Endothelial cell of umbilical vein (primary cell): ENCODE data around the gene CRKL. TPM values are rescaled to one million over a fixed set of nuclear protein-coding genes. Genes with fewer than 3 reads are reported as not detected.

Experiments used
- BruUV-seq: library from RNA; stranded (reverse); fragments of 400-500 nt; replicated peaks from 2 replicates; lab custom pipeline; 2021; lab: Mats Ljungman, UMichigan
- CTCF ChIA-PET: fragments of 300-600, 350-600 bp; sonication (Branson Sonifier 250); formaldehyde crosslinking; loops from one replicate; lab custom pipeline; 2021; ENCODE audit warnings: antibody characterized with exemption, inconsistent platforms; lab: Charles Lee
- POLR2A ChIA-PET: fragments of 300-600, 350-600 bp; sonication (Branson Sonifier 250); formaldehyde crosslinking; loops from one replicate; lab custom pipeline; 2021; ENCODE audit warnings: antibody characterized with exemption, inconsistent platforms; lab: Charles Lee
- DNase-seq: peaks from one replicate; pipeline ENCODE4 v3.0.0-alpha.2; 2011; ENCODE audit warnings: low read depth, low spot score
- FAIRE-seq: peaks from 2 replicates; lab custom pipeline; 2011; peaks lifted over from hg19 to GRCh38; lab: Jason Lieb, UNC
- H2AFZ ChIP-seq: 2 replicates; pipeline ENCODE4 v1.6.0; 2012; ENCODE audit warnings: low read depth, low read length, control low read depth, inconsistent platforms
- H3K27ac ChIP-seq: 2 replicates; pipeline ENCODE4 v1.5.1; 2011; ENCODE audit warnings: low read depth, mild to moderate bottlenecking, control low read depth, low read length, moderate library complexity; ENCODE audit not compliant: insufficient read depth
- H3K27me3 ChIP-seq, 2 experiments: 2 replicates each; pipeline versions ENCODE4 v1.6.0 to v1.6.1; 2011; ENCODE audit warnings: low read length in 2 of 2, mixed read lengths in 1 of 2; ENCODE audit not compliant: control insufficient read depth in 2 of 2, insufficient read depth in 2 of 2
- H3K36me3 ChIP-seq, 2 experiments: 2 replicates in 1 of 2; 3 replicates in 1 of 2; pipeline ENCODE4 v1.5.1; 2011; ENCODE audit warnings: low read length in 2 of 2, mild to moderate bottlenecking in 1 of 2, moderate library complexity in 1 of 2; ENCODE audit not compliant: control insufficient read depth in 2 of 2, insufficient read depth in 2 of 2; ENCODE audit errors: extremely low read depth in 1 of 2
- H3K4me1 ChIP-seq: 3 replicates; pipeline ENCODE4 v1.5.1; 2011; ENCODE audit warnings: mild to moderate bottlenecking, low read length; ENCODE audit not compliant: control insufficient read depth, insufficient read depth; ENCODE audit errors: extremely low read depth
- H3K4me2 ChIP-seq: 2 replicates; pipeline ENCODE4 v1.6.1; 2011; ENCODE audit warnings: low read length, control low read depth, mixed read lengths; ENCODE audit not compliant: insufficient read depth
- H3K4me3 ChIP-seq, 3 experiments: fragments of 200-600 bp in 1 of 3; sonication (generic), shearing (Covaris generic) in 1 of 3; replicated peaks in 1 of 3; 2 replicates each; pipeline ENCODE4 v1.5.1; 2011 to 2016; ENCODE audit warnings: control low read depth in 3 of 3, low read length in 3 of 3, mild to moderate bottlenecking in 2 of 3, inconsistent platforms in 1 of 3, low read depth in 1 of 3, moderate library complexity in 1 of 3; ENCODE audit not compliant: insufficient read depth in 1 of 3
- H3K79me2 ChIP-seq: 2 replicates; pipeline ENCODE4 v1.6.0; 2012; ENCODE audit warnings: low read length, inconsistent platforms; ENCODE audit not compliant: control insufficient read depth, insufficient read depth
- H3K9ac ChIP-seq: replicated peaks from 2 replicates; pipeline ENCODE3; 2011; ENCODE audit warnings: low read length, control low read depth; ENCODE audit not compliant: insufficient read depth; ENCODE audit errors: extremely low read depth
- H3K9me1 ChIP-seq: replicated peaks from 3 replicates; pipeline ENCODE4 v1.6.0; 2011; ENCODE audit warnings: mild to moderate bottlenecking, low read length; ENCODE audit not compliant: control insufficient read depth, insufficient read depth; ENCODE audit errors: extremely low read depth
- H3K9me3 ChIP-seq: replicated peaks from 2 replicates; pipeline ENCODE4 v1.5.1; 2012; ENCODE audit warnings: low read length, inconsistent platforms; ENCODE audit not compliant: control insufficient read depth, insufficient read depth
- H4K20me1 ChIP-seq: replicated peaks from 2 replicates; pipeline ENCODE3; 2011; ENCODE audit warnings: mild to moderate bottlenecking, low read length; ENCODE audit not compliant: control insufficient read depth, insufficient read depth; ENCODE audit errors: extremely low read depth
- EZH2 ChIP-seq: IDR thresholded peaks from 2 replicates; pipeline ENCODE4 v1.6.1; 2012; ENCODE audit warnings: borderline replicate concordance, low read depth, mild to moderate bottlenecking, moderate library complexity, low read length, inconsistent platforms; ENCODE audit not compliant: severe bottlenecking
- FOS ChIP-seq: IDR thresholded peaks from 2 replicates; pipeline ENCODE4 v1.6.1; 2011; ENCODE audit warnings: mild to moderate bottlenecking, low read length, moderate library complexity, borderline replicate concordance; ENCODE audit not compliant: insufficient read depth
- GATA2 ChIP-seq: IDR thresholded peaks from 2 replicates; pipeline ENCODE4 v1.7.0; 2011; ENCODE audit warnings: low read depth, mild to moderate bottlenecking, moderate library complexity, mixed read lengths, low read length; ENCODE audit not compliant: insufficient read length, insufficient read depth
- JUN ChIP-seq: IDR thresholded peaks from 2 replicates; pipeline ENCODE4 v1.6.1; 2011; ENCODE audit warnings: borderline replicate concordance, low read depth; ENCODE audit not compliant: insufficient read length, insufficient read depth
- MYC ChIP-seq: IDR thresholded peaks from one replicate; pipeline ENCODE4 v1.6.1; 2011; ENCODE audit warnings: mild to moderate bottlenecking, low read depth, low read length
- POLR2A ChIP-seq: IDR thresholded peaks from 2 replicates; pipeline ENCODE4 v1.6.1; 2012; ENCODE audit warnings: low read depth, mild to moderate bottlenecking, control low read depth, low read length
- POLR2AphosphoS5 ChIP-seq: IDR thresholded peaks from 2 replicates; pipeline ENCODE4 v1.6.1; 2012; ENCODE audit warnings: low read depth, mild to moderate bottlenecking, control low read depth, low read length, moderate library complexity; ENCODE audit not compliant: insufficient read depth
- dilution Hi-C: fragments of 300-500 bp; cut with MboI; formaldehyde crosslinking; loops from one replicate; pipeline ENCODE4 v1.15.0; 2019; ENCODE audit warnings: low sequenced_read_pairs; ENCODE audit not compliant: extremely low pct_ligation_motif_present
- intact Hi-C: fragments of 100-400 bp; cut with micrococcal nuclease; formaldehyde crosslinking; loops from one replicate; pipeline ENCODE4 v1.10.0; 2022
- polyA plus RNA-seq, 4 experiments: library from polyadenylated mRNA; depleted of rRNA in 3 of 4; stranded (reverse) in 3 of 4; unstranded in 1 of 4; fragments of >200 nt; gene quantifications; 2 replicates each; pipeline versions ENCODE4 v1.2.1 to v1.2.3, GENCODE V29; 2011 to 2012; ENCODE audit warnings: missing spikeins in 1 of 4
- total RNA-seq: library from RNA; stranded (reverse); gene quantifications from 2 replicates; pipeline ENCODE4 v1.2.3, GENCODE V29; 2021
- TF ChIP-seq, protein P1 (sequence below), 2 donors: IDR thresholded peaks; 1 replicate in 1 of 2; 2 replicates in 1 of 2; pipeline ENCODE4 v1.5.1; 2011; ENCODE audit warnings: low read length in 2 of 2, mild to moderate bottlenecking in 2 of 2, moderate library complexity in 2 of 2, control low read depth in 1 of 2, inconsistent platforms in 1 of 2, low read depth in 1 of 2; ENCODE audit not compliant: insufficient read depth in 1 of 2; ENCODE audit errors: extremely low read depth in 1 of 2
- TF ChIP-seq, protein P2 (sequence below): IDR thresholded peaks from 2 replicates; pipeline ENCODE4 v1.6.1; 2011; ENCODE audit not compliant: insufficient read depth, insufficient read length

The CRKL gene
- total and polyA plus RNA-seq, 2 donors (not counting 3 experiments of a cell fraction or from before 2014, with no cell fraction given), result 18.0 to 50.6 TPM

- H3K4me2 ChIP-seq, result peak overlapping the region; percentile 64
- dilution Hi-C loops (no loop called here), intact Hi-C loops (no loop called here)
- FAIRE-seq (no peak), DNase-seq (no peak)
- H2AFZ ChIP-seq, result no peak overlapping the region
- no peaks in the 10 kb centered on the region for H3K9me3 ChIP-seq
- peaks cover 19% of the 10 kb centered on the region for H3K4me1 ChIP-seq
- no TSS peak for BruUV-seq
- H3K36me3 ChIP-seq, result peaks cover 7% of the 10 kb centered on the region in 2 experiments
- POLR2A ChIA-PET, result no interaction called here
- peaks cover 95% of the 10 kb centered on the region for H3K79me2 ChIP-seq
- CTCF ChIA-PET, result interaction anchor here (0.7 kb wide), 1 partner anchor 28 kb away, joined by 3 read pairs; the partner anchor contains the start of gene CRKL
- H3K9me1 ChIP-seq, result no peaks in the 10 kb centered on the region
- H3K27me3 ChIP-seq, result no peaks in the 10 kb centered on the region
- no peak for TF ChIP-seq GATA2
- TF ChIP-seq, protein P1, sequence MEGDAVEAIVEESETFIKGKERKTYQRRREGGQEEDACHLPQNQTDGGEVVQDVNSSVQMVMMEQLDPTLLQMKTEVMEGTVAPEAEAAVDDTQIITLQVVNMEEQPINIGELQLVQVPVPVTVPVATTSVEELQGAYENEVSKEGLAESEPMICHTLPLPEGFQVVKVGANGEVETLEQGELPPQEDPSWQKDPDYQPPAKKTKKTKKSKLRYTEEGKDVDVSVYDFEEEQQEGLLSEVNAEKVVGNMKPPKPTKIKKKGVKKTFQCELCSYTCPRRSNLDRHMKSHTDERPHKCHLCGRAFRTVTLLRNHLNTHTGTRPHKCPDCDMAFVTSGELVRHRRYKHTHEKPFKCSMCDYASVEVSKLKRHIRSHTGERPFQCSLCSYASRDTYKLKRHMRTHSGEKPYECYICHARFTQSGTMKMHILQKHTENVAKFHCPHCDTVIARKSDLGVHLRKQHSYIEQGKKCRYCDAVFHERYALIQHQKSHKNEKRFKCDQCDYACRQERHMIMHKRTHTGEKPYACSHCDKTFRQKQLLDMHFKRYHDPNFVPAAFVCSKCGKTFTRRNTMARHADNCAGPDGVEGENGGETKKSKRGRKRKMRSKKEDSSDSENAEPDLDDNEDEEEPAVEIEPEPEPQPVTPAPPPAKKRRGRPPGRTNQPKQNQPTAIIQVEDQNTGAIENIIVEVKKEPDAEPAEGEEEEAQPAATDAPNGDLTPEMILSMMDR (IDR thresholded peaks at IDR 0.05; ENCODE audit: extremely low read depth in 1 of 2, insufficient read depth in 1 of 2, low read depth in 1 of 2, low read length in 2 of 2), result no peak
- TF ChIP-seq, protein P2, sequence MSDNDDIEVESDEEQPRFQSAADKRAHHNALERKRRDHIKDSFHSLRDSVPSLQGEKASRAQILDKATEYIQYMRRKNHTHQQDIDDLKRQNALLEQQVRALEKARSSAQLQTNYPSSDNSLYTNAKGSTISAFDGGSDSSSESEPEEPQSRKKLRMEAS, result no peak
- TF ChIP-seq POLR2AphosphoS5, result no peak
- no peak for TF ChIP-seq MYC
- TF ChIP-seq EZH2, result no peak
- no peak for TF ChIP-seq FOS
- TF ChIP-seq POLR2A, result no peak
- no peak for TF ChIP-seq JUN
- no peak overlapping the region for H3K9ac ChIP-seq
- H4K20me1 ChIP-seq, result peaks cover 16% of the 10 kb centered on the region
- peak overlapping the region; percentile 6 for H3K27ac ChIP-seq
- peak overlapping the region in 1 of 3 experiments; percentile 0 for H3K4me3 ChIP-seq
These were observed 28.3 kb downstream of the CRKL start for GRCh38 chr22:20945578-20945934.
